Putamen (tissue), 1 donor: ENCODE measurements around the gene NME7.
"Not testable (repeated sequence)": the region's sequence is repeated elsewhere in the genome, so short reads cannot be mapped to it uniquely, and the experiment has no call there.

Experiments used
- DNase-seq: peaks from one replicate; pipeline ENCODE4 v3.0.0-alpha.2; 2016; ENCODE audit warnings: low spot score

The NME7 gene

GRCh38 chr1:169367686-169368405, at the start of gene NME7, which contains the start of gene BLZF1:
TSS of gene NME7 (minus strand) at chr1:169367797. CDS start at chr1:169367710, 87 bp downstream.
TSS of gene BLZF1 (plus strand) at chr1:169368195. CDS start at chr1:169369523, 1,328 bp downstream.
- peak; percentile 97 for DNase-seq

GRCh38 chr1:169414952-169415351, 47.4 kb upstream of the NME7 start:
- DNase-seq = no peak

- DNase-seq = not testable (repeated sequence)
Observed at GRCh38 chr1:169408340-169408739, 40.7 kb upstream of the NME7 start.

GRCh38 chr1:169402578-169402977, 35.0 kb upstream of the NME7 start:
- not testable (repeated sequence) for DNase-seq

- DNase-seq = no peak
Observed at GRCh38 chr1:169395955-169396354, 28.4 kb upstream of the NME7 start.

- no peak for DNase-seq
Observed at GRCh38 chr1:169392406-169392805, 24.8 kb upstream of the NME7 start.

- no peak for DNase-seq
Observed at GRCh38 chr1:169390303-169390702, 22.7 kb upstream of the NME7 start.

- no peak for DNase-seq
Observed at GRCh38 chr1:169387399-169387798, 19.8 kb upstream of the NME7 start.

GRCh38 chr1:169383449-169383848, 15.9 kb upstream of the NME7 start:
- no peak for DNase-seq

- DNase-seq = no peak
Observed at GRCh38 chr1:169381162-169381561, 13.6 kb upstream of the NME7 start.

GRCh38 chr1:169371404-169371803, 3.8 kb upstream of the NME7 start:
- no peak for DNase-seq

GRCh38 chr1:169368406-169368769, 791 bp upstream of the NME7 start:
- DNase-seq = peak; percentile 5

GRCh38 chr1:169367096-169367685, 406 bp downstream of the NME7 start:
- DNase-seq = no peak

- DNase-seq = no peak
Observed at GRCh38 chr1:169364948-169365347, 2.6 kb downstream of the NME7 start.

- DNase-seq = no peak
Observed at GRCh38 chr1:169363046-169363730, 4.4 kb downstream of the NME7 start.

- DNase-seq = no peak
Observed at GRCh38 chr1:169361281-169361680, 6.3 kb downstream of the NME7 start.

GRCh38 chr1:169360415-169360814, 7.2 kb downstream of the NME7 start:
- DNase-seq = no peak

GRCh38 chr1:169348383-169349036, 19.1 kb downstream of the NME7 start:
- peak; percentile 50 for DNase-seq

- no peak for DNase-seq
Observed at GRCh38 chr1:169347688-169348382, 19.8 kb downstream of the NME7 start.

GRCh38 chr1:169346036-169346589, 21.5 kb downstream of the NME7 start:
- DNase-seq = no peak

GRCh38 chr1:169345511-169345910, 22.1 kb downstream of the NME7 start:
- no peak for DNase-seq

GRCh38 chr1:169342096-169342495, 25.5 kb downstream of the NME7 start:
- not testable (repeated sequence) for DNase-seq
